Hippocampal formation (tissue), 2 donors: Measurements from ENCODE around the gene EEFSEC.

ENCODE experiments used
- DNase-seq, 2 donors: peaks; one replicate each; lab custom pipeline; 2025; lab: John Stamatoyannopoulos, UW

The EEFSEC gene

GRCh38 chr3:128411574-128412064 is 258.3 kb downstream of the EEFSEC start:
- no peak for DNase-seq

DNA sequence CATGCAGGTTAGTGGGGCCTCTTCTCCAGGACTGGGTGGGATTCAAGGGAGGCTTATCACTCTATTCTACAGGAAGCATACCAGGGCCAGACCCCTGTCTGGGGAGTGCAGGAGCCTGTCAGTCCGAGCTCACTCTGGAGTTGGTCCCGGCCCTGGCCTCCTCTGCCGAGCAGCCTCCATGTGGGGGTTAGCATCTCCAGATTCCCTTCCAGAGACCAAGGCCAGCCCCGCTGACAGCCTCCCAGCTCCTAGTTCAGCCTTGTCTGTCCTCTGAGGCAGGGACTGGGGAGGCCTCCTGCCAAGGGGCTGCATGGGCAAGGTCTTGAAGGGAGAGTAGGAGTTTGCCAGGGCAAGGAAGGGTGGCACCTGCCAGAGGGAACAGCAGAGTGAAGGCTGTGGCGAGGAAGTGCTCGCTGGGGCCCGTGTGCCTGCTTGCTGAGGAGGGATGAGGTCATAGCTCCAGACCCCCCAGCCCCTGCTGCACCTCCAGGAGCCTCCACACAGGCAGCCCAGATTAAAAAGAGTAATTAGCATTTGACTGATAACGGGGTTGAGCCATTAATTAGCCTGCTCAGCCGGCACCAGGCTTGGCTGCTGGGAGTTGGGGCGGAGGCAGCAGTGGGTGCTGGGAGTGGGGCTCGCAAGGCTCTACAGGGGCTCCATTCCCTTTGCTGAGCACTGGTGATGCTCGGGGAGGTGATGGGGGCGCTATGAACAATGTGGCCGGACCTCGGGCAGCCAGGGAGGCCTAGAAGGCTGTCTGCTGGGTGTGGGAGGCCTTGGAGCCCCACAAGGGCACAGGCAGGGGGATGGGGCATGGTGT is 259.1 kb downstream of the EEFSEC start:
- DNase-seq = no peak

DNA sequence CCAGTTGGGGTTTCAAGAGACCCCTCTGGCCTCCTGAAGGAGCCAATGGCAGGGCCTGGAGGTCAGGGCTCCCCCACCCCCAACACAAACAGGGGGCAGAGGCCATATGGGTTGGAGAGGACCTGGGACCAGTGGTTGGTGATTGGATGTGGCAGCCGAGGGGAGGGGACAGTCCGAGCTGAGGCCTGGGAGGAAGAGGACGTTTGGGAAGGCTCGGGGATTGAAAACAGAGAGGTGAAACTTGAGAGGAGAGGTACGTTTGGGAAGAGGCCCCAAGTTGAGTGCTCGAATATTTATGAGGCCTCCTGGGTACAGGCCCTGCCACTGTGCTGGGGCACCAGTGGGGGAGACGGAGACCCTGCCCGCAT is 259.7 kb downstream of the EEFSEC start:
- no peak for DNase-seq

DNA sequence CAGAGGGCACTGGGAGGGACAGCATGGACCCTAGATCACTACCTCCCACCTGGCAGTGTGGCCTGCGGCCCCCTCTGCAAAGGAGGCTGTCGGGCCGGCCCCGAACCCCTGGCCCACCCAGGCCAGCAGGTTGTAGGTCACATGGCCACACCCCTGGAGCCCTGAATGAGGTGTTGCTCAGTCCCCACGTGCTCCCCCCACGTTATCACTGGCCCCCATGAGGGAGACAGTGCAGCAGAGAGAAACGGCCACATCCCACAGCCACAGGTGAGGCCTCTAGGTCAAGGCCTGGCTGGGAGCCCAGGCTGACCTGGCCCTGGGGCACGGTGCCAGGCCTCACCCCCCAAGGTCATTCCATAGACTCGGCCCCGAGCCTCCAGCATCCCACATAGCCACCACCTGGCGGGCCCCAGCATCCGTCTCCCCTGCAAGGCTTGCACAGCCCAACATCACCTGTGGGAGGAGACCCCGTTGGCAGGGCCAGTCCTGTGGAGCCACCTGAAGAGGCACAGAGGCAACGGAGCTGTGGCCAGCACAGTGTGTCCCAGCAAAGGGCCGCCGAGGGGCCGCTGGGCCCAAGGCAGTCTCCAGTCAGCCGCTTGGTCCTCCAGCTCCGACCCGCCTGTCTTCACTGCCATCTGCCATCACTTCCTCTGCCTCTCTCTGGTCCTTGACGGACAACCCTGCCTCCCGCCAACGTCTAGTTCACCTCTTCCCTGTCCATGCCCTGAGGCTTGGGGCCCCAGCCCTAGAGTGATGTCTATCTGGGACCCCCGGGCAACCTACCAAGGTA is 260.3 kb downstream of the EEFSEC start:
- no peak for DNase-seq

DNA sequence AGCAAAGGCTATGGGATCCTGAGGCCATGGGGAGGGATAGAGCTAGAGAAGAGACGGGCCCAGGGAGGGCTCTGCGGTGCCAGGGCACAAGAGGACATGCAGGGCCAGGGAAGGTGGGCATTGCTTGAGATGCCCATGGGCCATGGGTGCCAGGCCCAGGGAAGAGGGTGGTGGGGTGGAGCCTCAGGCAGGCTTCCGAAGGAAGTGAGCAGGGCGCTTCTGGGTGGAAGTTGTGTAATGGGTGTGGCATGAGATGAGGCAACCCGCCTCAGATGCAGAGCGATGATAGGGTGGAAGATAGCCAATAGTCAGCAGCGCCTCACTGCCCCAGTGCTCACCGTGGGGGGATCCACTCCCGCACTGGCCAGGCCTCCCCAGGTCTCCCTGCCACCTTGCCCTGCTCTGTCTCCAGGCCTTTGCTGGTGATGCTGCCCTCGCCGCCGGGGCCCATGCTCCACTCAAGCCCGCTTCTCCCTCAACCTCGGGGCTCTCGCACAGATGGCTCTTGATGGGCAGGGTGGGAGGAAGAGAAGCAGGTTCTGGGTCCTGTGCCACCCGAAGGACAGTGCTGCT is 262.0 kb downstream of the EEFSEC start:
- DNase-seq = no peak

DNA sequence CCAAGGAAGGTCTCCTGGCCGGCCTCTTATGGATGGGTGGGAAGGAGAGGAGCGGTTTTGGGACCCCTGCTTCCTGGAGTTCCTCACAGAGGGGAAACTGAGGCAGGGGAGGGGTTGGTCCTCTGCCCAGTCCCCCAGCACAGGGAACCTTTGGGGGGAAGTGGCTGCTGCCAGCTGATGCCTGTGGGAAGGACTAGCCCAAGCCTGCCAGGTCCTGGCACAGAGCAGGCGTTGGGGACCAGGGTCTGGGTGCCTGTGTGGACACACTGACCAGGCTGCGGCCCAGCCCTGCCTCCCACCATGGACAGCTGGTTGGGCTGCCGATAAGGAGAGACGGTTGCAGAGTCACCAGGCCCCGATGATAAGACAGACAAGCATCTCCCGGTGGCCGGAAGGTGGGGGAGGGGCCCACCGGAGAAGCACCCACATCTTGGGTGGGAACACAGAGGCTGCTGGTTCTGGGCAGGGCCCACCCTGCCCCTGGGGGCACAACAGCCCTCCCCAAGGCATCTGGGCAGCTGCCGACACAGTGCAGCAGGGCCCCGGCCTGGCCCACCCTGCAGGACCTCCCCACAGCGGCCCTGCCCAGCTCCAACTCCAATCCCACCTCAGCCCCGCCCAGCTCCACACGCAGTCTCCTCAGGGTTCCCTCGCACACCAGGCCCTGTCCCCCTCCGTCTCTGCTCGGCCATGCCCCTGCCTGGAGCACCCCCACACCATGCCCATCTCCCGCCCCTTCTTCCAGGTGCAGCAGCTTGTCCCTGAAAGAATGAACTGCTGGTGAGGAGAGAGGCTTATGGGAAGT is 262.7 kb downstream of the EEFSEC start:
- DNase-seq = no peak

GRCh38 chr3:128416578-128417211 is 263.4 kb downstream of the EEFSEC start:
- no peak for DNase-seq

DNA sequence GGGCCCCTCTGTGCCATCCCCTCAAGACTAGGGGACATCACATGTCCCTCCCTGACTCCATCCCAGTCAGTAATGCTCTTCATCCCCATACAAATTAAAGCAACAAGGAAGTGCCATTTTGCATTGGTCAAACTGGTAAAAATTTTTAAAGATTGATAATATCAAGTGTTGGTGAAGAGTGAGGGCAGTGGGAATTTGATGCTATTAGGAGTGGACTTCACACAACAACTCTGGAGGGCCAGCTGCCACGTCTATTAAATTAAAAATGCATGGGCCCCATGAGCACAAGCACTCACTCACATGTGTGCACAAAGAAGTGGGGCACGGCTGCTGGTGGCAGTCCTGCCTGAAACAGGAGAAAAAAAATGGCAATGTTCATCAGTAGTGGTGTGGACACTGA is 265.6 kb downstream of the EEFSEC start:
- no peak for DNase-seq

DNA sequence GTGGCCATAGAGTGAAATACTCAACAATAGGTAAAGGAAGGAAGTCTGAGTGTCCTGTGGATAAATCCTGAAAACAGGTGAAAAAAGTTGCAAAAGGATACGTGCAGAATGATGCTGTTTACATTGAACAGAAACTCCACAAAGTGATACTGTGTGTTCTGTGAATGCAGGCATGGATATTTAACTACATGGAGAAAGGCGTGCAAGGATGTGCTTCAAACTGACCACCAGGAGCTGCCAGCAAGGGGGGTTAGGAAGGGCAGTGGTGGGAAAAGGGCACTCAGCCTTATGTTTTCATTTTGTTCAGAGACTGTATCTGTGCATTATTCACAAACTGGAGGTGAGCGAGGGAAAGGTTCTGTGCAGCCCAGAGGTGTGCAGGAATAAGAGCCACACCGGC is 266.0 kb downstream of the EEFSEC start:
- DNase-seq = no peak

- DNase-seq = no peak
Measured at GRCh38 chr3:128420289-128420688, 267.0 kb downstream of the EEFSEC start.

DNA sequence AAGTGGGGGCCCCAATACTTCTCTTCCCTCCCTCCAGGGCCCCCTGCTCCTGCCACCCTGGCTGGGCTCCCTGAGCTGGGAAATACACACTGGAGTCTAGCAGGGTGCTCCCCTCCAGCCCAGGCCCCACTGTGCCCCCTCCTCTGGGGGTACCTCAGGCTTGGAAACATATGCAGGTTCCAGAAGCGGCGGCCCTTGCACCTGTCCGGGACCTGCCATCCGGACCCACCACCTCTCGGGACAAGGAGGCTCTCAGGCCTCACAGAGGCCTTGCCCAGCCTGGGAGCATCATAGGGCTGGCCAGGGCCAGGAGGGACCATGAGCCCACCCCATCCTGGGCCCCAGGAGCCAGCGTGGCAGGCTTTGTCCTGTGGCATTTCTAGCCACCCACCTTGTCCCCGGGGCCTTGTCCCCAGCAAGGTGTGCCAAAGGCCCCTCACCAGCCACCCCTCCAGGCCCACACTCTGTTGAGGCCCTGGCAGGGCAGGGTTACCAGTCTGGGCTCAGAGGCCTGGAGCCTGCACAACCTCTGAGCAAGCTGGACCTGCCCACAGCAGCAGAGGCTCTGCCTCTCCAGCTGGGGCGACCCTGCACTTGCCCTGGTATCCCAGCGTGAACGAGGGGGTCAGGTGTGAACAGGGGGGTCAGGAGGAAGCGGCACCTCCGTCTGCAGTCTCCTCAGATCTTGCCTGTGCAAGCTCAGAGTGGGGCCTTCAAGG is 267.6 kb downstream of the EEFSEC start:
- DNase-seq = no peak

GRCh38 chr3:128421439-128421836 is 268.2 kb downstream of the EEFSEC start:
- no peak for DNase-seq

DNA sequence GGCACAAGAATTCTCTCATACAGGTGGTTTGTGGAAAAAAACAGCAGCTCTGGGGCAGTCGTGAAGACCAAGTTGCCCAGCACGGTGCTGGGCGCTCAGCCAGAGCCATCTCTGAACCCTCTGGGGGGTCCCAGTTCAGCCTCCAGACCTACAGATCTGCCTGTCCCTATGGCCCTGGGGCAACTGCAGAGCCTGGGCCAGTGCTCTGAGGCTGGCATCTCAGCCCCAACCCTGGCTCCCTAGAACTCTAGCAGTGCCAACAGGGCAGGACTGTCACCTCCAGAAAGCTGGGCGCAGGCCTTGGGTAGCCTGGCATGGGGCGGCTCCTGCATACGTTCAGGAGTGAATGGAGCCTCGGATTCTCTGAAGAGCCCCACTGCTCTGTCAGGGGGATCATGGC is 268.7 kb downstream of the EEFSEC start:
- DNase-seq = no peak

GRCh38 chr3:128422762-128423524 is 269.7 kb downstream of the EEFSEC start:
- no peak for DNase-seq

DNA sequence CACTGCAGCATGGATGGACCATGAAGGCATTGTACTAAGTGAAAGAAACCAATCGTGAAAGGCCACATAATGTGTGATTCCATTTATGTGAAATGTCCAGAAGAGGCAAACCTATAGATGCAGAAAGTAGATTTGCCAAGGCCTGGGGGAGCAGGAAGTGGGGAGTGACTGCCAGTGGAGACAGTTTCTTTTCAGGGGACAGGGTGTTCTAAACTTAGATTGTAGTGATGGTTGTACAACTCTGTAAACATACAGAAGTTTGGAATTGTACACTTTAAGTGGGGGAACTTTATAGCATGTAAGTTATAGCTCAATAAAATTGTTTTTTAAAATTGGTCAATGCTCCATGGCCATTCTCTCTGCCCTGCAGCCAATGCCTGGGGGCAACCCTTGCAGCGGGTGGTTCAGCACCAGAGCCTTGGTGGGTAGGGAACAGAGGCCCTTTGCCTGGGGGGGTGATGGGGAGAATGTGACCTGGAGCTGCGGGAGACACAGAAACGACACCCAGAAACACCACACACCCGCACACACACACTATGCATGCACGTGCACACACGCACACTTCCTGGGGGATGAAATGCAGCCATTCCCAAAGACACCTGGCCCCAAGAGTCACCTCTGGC is 270.4 kb downstream of the EEFSEC start:
- DNase-seq = no peak

- no peak for DNase-seq
Measured at GRCh38 chr3:128424508-128425069, 271.3 kb downstream of the EEFSEC start.

DNA sequence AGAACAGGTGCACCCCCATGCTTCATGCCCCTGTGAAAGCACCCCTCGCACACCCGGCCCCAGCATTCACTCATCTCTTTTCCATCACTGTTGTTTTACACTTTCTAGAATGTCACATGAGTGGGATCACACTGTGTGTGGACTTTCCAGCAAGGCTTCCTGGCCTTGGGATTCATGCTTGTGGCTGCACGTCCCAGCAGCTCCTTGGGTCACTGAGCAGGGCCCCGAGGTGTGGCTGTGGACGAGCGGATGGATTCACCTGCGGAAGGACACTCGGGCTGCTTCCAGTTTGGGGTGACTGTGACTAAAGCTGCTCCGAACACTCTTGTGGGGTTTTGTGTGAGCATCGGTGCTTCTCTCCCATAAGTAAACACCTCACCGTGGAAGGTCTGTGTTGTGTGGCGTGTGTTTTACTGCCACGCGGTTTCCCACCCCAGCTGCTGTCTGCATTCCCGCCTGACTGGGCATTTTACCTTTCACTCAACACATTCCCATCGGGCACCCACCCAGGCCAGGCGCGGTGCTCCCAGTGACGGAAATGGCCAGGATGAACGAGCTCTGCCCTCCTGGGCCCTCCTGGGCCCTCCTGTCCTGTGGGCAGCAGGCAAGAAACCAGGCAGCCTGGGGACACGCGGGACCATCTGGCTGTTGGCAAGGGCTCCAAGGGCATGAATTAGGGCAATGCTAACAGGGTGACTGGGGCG is 272.0 kb downstream of the EEFSEC start:
- no peak for DNase-seq

DNA sequence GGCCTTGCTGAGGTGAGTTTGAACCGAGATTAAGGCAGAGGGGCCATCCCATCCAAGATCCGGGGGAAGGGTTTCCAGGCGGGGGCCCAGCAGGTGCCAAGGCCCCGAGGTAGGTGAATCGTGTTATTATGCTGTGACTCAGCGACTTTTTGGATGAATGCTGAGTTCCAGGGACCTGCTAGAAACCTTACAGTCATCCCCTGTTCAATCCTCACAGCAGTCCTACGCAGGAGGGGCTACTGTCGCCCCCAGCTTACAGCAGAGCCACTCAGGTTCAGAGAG is 272.5 kb downstream of the EEFSEC start:
- DNase-seq = no peak
